Fibroblast of skin of scalp (primary cell): ENCODE measurements around the gene TBC1D22A.
A peak's percentile ranks its signal among the peaks of the same experiment; 100 is the strongest.

Experiments
- DNase-seq: peaks from one replicate; pipeline ENCODE4 v3.0.0-alpha.2; 2013

The TBC1D22A gene

GRCh38 chr22:46795845-46796565, 33.6 kb downstream of the TBC1D22A start:
- no peak for DNase-seq

GRCh38 chr22:46796566-46797195, 34.2 kb downstream of the TBC1D22A start:
- no peak for DNase-seq

GRCh38 chr22:46797355-46797754, 34.9 kb downstream of the TBC1D22A start:
- peak; percentile 25 for DNase-seq

GRCh38 chr22:46798041-46798365, 35.6 kb downstream of the TBC1D22A start:
- no peak for DNase-seq

GRCh38 chr22:46798366-46799350, 36.2 kb downstream of the TBC1D22A start:
- DNase-seq: peak; percentile 71

GRCh38 chr22:46799626-46800025, 37.2 kb downstream of the TBC1D22A start:
- no peak for DNase-seq

GRCh38 chr22:46800102-46800857, 37.8 kb downstream of the TBC1D22A start:
- no peak for DNase-seq

GRCh38 chr22:46801331-46801811, 38.9 kb downstream of the TBC1D22A start:
- DNase-seq: no peak

- no peak for DNase-seq
Measured at GRCh38 chr22:46801826-46802607, 39.6 kb downstream of the TBC1D22A start.

GRCh38 chr22:46802608-46803027, 40.2 kb downstream of the TBC1D22A start:
- DNase-seq: no peak

GRCh38 chr22:46803031-46803880, 40.8 kb downstream of the TBC1D22A start:
- no peak for DNase-seq

GRCh38 chr22:46803936-46804335, 41.5 kb downstream of the TBC1D22A start:
- DNase-seq: no peak

GRCh38 chr22:46806794-46807193, 44.3 kb downstream of the TBC1D22A start:
- DNase-seq: no peak

- no peak for DNase-seq
Measured at GRCh38 chr22:46807458-46807857, 45.0 kb downstream of the TBC1D22A start.

GRCh38 chr22:46809153-46809885, 46.9 kb downstream of the TBC1D22A start:
- DNase-seq: no peak

GRCh38 chr22:46810856-46811786, 48.7 kb downstream of the TBC1D22A start:
- DNase-seq: no peak

- DNase-seq: no peak
Measured at GRCh38 chr22:46812034-46812605, 49.7 kb downstream of the TBC1D22A start.

GRCh38 chr22:46812788-46813187, 50.3 kb downstream of the TBC1D22A start:
- DNase-seq: no peak
